ENCODE measurements around the gene PACS1.

PACS1 gene

GRCh38 chr11:66050581-66051231 lies 19.4 kb upstream of the PACS1 start:
- DNase-seq (ENCODE audit: low read depth), result no peak

- no peak for DNase-seq (ENCODE audit: low read depth)
Measured at GRCh38 chr11:66051371-66051765, 18.7 kb upstream of the PACS1 start.

- peak; percentile 97 for DNase-seq (ENCODE audit: low read depth)
Measured at GRCh38 chr11:66051766-66052663, 18.1 kb upstream of the PACS1 start, which contains the start of gene SF3B2. TSS of gene SF3B2 (plus strand) at chr11:66052364. CDS start at chr11:66052385, 21 bp downstream.

- no peak for DNase-seq (ENCODE audit: low read depth)
Measured at GRCh38 chr11:66052664-66052982, 17.4 kb upstream of the PACS1 start.

GRCh38 chr11:66055021-66055420 lies 15.1 kb upstream of the PACS1 start:
- no peak for DNase-seq (ENCODE audit: low read depth)

GRCh38 chr11:66056501-66056900 lies 13.6 kb upstream of the PACS1 start:
- DNase-seq (ENCODE audit: low read depth), result no peak

- no peak for DNase-seq (ENCODE audit: low read depth)
Measured at GRCh38 chr11:66059966-66060680, 9.9 kb upstream of the PACS1 start.

- no peak for DNase-seq (ENCODE audit: low read depth)
Measured at GRCh38 chr11:66061268-66061667, 8.8 kb upstream of the PACS1 start.

GRCh38 chr11:66062408-66062807 lies 7.7 kb upstream of the PACS1 start:
- no peak for DNase-seq (ENCODE audit: low read depth)

- no peak for DNase-seq (ENCODE audit: low read depth)
Measured at GRCh38 chr11:66063900-66064299, 6.2 kb upstream of the PACS1 start.

GRCh38 chr11:66064571-66064970 lies 5.5 kb upstream of the PACS1 start:
- DNase-seq (ENCODE audit: low read depth), result no peak

- no peak for DNase-seq (ENCODE audit: low read depth)
Measured at GRCh38 chr11:66066751-66067150, 3.3 kb upstream of the PACS1 start.

GRCh38 chr11:66067640-66068039 lies 2.4 kb upstream of the PACS1 start:
- no peak for DNase-seq (ENCODE audit: low read depth)

- DNase-seq (ENCODE audit: low read depth), result no peak
Measured at GRCh38 chr11:66068154-66068821, 1.8 kb upstream of the PACS1 start.

GRCh38 chr11:66068923-66069714 lies 953 bp upstream of the PACS1 start:
- DNase-seq (ENCODE audit: low read depth), result peak; percentile 41

- no peak for DNase-seq (ENCODE audit: low read depth)
Measured at GRCh38 chr11:66070604-66071380, 720 bp downstream of the PACS1 start.

- no peak for DNase-seq (ENCODE audit: low read depth)
Measured at GRCh38 chr11:66071381-66071801, 1.3 kb downstream of the PACS1 start.

- DNase-seq (ENCODE audit: low read depth), result no peak
Measured at GRCh38 chr11:66072081-66072480, 2.0 kb downstream of the PACS1 start.

- DNase-seq (ENCODE audit: low read depth), result no peak
Measured at GRCh38 chr11:66072518-66072917, 2.4 kb downstream of the PACS1 start.

- DNase-seq (ENCODE audit: low read depth), result no peak
Measured at GRCh38 chr11:66073669-66074068, 3.6 kb downstream of the PACS1 start.

GRCh38 chr11:66075273-66075672 lies 5.2 kb downstream of the PACS1 start:
- no peak for DNase-seq (ENCODE audit: low read depth)
